Transverse colon (tissue), 4 donors: ENCODE measurements around the gene TIMM29. TPM values are rescaled to one million over a fixed set of nuclear protein-coding genes. Genes with fewer than 3 reads are reported as not detected.
"Not testable (repeated sequence)": the region's sequence is repeated elsewhere in the genome, so short reads cannot be mapped to it uniquely, and the experiment has no call there.

Experiments
- DNase-seq: peaks from one replicate; pipeline ENCODE4 v3.0.0-alpha.2; 2019
- H3K27ac ChIP-seq, 4 donors: fragments of 200-600 bp; sonication (generic); 2 replicates each; pipeline ENCODE4 v1.5.1; 2016 to 2018; ENCODE audit warnings: inconsistent platforms in 4 of 4
- H3K27me3 ChIP-seq: fragments of 200-600 bp; sonication (generic); 2 replicates; pipeline ENCODE4 v1.5.1; 2017; ENCODE audit warnings: inconsistent platforms
- H3K36me3 ChIP-seq, 4 donors: fragments of 200-600 bp; sonication (generic); 2 replicates each; pipeline ENCODE4 v1.5.1; 2017 to 2019; ENCODE audit warnings: inconsistent platforms in 4 of 4
- H3K4me1 ChIP-seq, 4 donors: fragments of 200-600 bp; sonication (generic); 2 replicates each; pipeline ENCODE4 v1.5.1; 2017 to 2020; ENCODE audit warnings: inconsistent platforms in 4 of 4
- H3K4me3 ChIP-seq, 4 donors: fragments of 200-600 bp; sonication (generic); 1 replicate in 1 of 4; 2 replicates in 3 of 4; pipeline versions ENCODE4 v1.5.1 to v1.6.1; 2017 to 2019; ENCODE audit warnings: inconsistent platforms in 4 of 4
- H3K9me3 ChIP-seq, 2 donors: fragments of 200-600 bp; sonication (generic); 2 replicates each; pipeline ENCODE4 v1.5.1; 2017 to 2019; ENCODE audit warnings: inconsistent platforms in 2 of 2
- EP300 ChIP-seq: sonication (generic); formaldehyde crosslinking; IDR thresholded peaks from one replicate; pipeline ENCODE4 v1.6.1; 2017; ENCODE audit warnings: antibody characterized with exemption, low read depth
- POLR2A ChIP-seq: fragments of 450-650 bp; IDR thresholded peaks from one replicate; pipeline ENCODE4 v1.6.1; 2016; ENCODE audit warnings: antibody characterized with exemption, mild to moderate bottlenecking, moderate library complexity
- POLR2AphosphoS5 ChIP-seq, 3 donors: sonication (generic); formaldehyde crosslinking; IDR thresholded peaks; one replicate each; pipeline ENCODE4 v1.6.1; 2016; ENCODE audit warnings: antibody characterized with exemption in 3 of 3
- WGBS, 2 donors: methylation state at CpG; one replicate each; pipeline ENCODE4 v1.1.5; 2018; ENCODE audit warnings: low coverage in 1 of 2; 5-methylcytosine and 5-hydroxymethylcytosine counted together
- in situ Hi-C, 4 donors: fragments of 200-750 bp; cut with MboI; loops; one replicate each; pipeline versions ENCODE4 v1.15.0 to v1.15.1; 2017; ENCODE audit warnings: low sequenced_read_pairs in 3 of 4, low pct_ligation_motif_present in 1 of 4, low pct_unique_long_range_greater_than_20kb in 1 of 4
- intact Hi-C: fragments of 100-400 bp; cut with DNase I; formaldehyde crosslinking; loops from one replicate; pipeline ENCODE4 v1.15.1; 2023; ENCODE audit warnings: low total_unique reads
- total RNA-seq, 4 donors: library from RNA; depleted of rRNA; stranded (reverse); fragments of >200 nt; gene quantifications; one replicate each; pipeline ENCODE4 v1.1.0, GENCODE V29; 2016
- TF ChIP-seq, protein P1 (sequence below), 5 experiments: fragments of 200-600 bp in 3 of 5; fragments of 450-650 bp in 2 of 5; sonication (generic) in 3 of 5; IDR thresholded peaks; 1 replicate in 2 of 5; 2 replicates in 3 of 5; pipeline ENCODE4 v1.5.1; 2016 to 2017; ENCODE audit warnings: antibody characterized with exemption in 5 of 5, inconsistent platforms in 3 of 5, mild to moderate bottlenecking in 2 of 5, moderate library complexity in 1 of 5

Gene TIMM29
- total RNA-seq, 4 donors from 2014 or later = 40.0 to 45.3 (median 43.2) TPM

DNA sequence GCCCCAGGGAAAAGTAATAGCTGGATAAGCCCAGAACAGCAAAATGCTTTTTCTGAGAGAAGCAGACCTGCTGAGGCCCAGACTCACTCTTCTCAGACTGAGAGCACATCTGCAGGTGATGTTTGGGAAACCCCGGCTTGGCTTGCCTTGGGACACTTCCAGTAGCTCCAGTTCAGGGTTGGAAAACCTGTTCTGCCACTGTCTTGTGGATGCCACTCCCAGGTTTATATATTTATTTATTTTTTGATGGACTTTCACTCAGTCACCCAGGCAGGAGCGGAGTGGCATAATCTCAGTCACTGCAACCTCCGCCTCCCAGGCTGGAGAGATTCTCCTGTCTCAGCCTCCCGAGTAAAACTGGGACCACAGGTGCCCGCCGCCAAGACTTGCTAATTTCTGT lies 24.2 kb downstream of the TIMM29 start:
- peak overlapping the region; percentile 56 to 80 (median 67) for H3K27ac ChIP-seq
- in situ Hi-C loops = no loop called here
- no peaks in the 10 kb centered on the region for H3K9me3 ChIP-seq
- H3K4me3 ChIP-seq = no peak overlapping the region
- H3K4me1 ChIP-seq = peaks cover 0 to 20% (median 15%) of the 10 kb centered on the region in 4 donors
- no peaks in the 10 kb centered on the region for H3K27me3 ChIP-seq
- TF ChIP-seq POLR2A = peak; percentile 27
- no peak for TF ChIP-seq EP300
- peak in 2 of 3 donors; percentile 32 to 39 for TF ChIP-seq POLR2AphosphoS5 (IDR thresholded peaks at IDR 0.05)
- TF ChIP-seq, protein P1, sequence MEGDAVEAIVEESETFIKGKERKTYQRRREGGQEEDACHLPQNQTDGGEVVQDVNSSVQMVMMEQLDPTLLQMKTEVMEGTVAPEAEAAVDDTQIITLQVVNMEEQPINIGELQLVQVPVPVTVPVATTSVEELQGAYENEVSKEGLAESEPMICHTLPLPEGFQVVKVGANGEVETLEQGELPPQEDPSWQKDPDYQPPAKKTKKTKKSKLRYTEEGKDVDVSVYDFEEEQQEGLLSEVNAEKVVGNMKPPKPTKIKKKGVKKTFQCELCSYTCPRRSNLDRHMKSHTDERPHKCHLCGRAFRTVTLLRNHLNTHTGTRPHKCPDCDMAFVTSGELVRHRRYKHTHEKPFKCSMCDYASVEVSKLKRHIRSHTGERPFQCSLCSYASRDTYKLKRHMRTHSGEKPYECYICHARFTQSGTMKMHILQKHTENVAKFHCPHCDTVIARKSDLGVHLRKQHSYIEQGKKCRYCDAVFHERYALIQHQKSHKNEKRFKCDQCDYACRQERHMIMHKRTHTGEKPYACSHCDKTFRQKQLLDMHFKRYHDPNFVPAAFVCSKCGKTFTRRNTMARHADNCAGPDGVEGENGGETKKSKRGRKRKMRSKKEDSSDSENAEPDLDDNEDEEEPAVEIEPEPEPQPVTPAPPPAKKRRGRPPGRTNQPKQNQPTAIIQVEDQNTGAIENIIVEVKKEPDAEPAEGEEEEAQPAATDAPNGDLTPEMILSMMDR (IDR thresholded peaks at IDR 0.05) = no peak
- WGBS, 2 donors = 71% methylated on average over 6 of the region's 6 CpGs; no CpG with 5 or more reads in 1 of the 2 donors
- peak; percentile 78 for DNase-seq
- H3K36me3 ChIP-seq = no peaks in the 10 kb centered on the region
- intact Hi-C loops = no loop called here

DNA sequence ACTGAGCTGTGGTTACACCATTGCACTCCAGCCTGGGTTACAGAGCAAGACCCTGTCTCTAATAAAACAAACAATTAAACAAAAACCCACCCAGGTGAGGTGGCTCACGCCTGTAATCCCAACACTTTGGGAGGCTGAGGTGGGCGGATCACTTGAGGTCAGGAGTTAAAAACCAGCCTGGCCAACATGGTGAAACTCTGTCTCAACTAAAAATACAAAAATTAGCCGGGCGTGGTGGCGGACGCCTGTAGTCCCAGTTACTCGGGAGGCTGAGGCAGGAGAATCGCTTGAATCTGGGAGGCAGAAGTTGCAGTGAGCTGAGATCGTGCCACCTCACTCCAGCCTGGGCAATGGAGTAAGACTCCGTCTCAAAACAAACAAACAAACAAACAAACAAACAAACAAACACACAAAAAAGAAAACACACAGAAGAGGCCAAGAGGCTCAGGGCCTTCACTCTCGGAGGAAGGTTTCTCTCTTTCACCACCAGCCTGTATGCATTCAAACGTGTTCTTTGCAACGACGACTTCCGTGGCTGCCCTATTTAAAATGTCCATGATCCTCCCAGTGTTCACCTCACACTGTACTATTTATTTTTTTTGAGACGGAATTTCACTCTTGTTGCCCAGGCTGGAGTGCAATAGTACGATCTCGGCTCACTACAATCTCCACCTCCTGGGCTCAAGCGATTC lies 30.8 kb downstream of the TIMM29 start:
- intact Hi-C loops, H3K9me3 ChIP-seq, H3K36me3 ChIP-seq, in situ Hi-C loops, H3K27me3 ChIP-seq, DNase-seq: not testable (repeated sequence)
- peak overlapping the region; percentile 88 to 96 (median 94) for H3K27ac ChIP-seq
- peak overlapping the region in 2 of 4 donors; percentile 59 to 98 for H3K4me3 ChIP-seq
- 95 to 98% methylated on average over 16 to 19 of the region's 19 CpGs for WGBS, 2 donors
- peaks cover 5 to 28% (median 19%) of the 10 kb centered on the region in 4 donors for H3K4me1 ChIP-seq

DNA sequence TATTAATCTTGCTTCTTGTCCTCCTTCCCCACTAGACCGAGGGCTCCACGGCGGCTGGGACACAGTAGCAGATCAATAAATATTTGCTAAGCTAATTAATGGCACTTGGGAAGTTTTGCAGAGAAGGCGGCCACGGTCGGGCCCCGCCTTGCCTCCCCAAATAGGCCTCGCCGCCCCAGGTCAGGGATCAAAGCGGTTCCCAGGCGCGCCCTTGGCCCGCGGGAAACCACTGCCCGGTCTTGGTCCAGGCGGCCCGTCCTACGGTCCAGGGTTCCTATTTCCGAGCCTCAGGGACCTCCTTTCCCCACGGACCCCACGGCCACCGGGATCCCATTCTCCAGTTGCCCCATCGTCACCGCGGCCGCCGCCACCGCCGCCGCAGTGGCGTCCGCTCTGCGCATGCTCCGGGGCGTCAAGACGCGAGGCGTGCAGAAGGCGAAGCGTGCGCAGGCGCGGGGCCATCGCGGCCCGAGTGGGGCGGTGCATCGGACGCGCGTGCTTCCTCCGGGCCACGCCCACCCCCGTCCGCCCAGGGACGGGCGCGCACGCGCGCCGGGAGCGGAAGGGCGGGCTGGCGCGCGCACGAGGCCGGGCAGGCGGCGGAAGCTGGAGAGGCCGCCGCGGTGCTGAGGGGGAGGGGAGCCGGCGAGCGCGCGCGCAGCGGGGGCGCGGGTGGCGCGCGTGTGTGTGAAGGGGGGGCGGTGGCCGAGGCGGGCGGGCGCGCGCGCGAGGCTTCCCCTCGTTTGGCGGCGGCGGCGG lies 31.9 kb downstream of the TIMM29 start, which contains the start of gene SMARCA4:
SMARCA4 (plus strand) TSS at position 717 of the 759 bp plus-strand sequence. CDS start 23,122 bp downstream, outside the sequence.
- WGBS, 2 donors = 1% methylated on average over 79 of the region's 100 CpGs; no CpG with 5 or more reads in 1 of the 2 donors
- Histone ChIP-seq H3K27me3 (no peaks in the 10 kb centered on the region), H3K9me3 (no peaks in the 10 kb centered on the region), H3K4me3 (peak within 1 kb of the TSS; percentile 73 to 98 (median 95)), H3K27ac (peak within 1 kb of the TSS; percentile 93 to 96 (median 94)), H3K36me3 (no peaks in the 10 kb centered on the region), H3K4me1 (peaks cover 5 to 28% (median 19%) of the 10 kb centered on the region in 4 donors)
- in situ Hi-C loops (no loop called here), intact Hi-C loops (no loop called here)
- DNase-seq = peak; percentile 99
- TF ChIP-seq EP300 (no peak), POLR2A (peak; percentile 91), POLR2AphosphoS5 (IDR thresholded peaks at IDR 0.05) (peak; percentile 94 to 96 (median 95))
- TF ChIP-seq, protein P1 (IDR thresholded peaks at IDR 0.05) = no peak

DNA sequence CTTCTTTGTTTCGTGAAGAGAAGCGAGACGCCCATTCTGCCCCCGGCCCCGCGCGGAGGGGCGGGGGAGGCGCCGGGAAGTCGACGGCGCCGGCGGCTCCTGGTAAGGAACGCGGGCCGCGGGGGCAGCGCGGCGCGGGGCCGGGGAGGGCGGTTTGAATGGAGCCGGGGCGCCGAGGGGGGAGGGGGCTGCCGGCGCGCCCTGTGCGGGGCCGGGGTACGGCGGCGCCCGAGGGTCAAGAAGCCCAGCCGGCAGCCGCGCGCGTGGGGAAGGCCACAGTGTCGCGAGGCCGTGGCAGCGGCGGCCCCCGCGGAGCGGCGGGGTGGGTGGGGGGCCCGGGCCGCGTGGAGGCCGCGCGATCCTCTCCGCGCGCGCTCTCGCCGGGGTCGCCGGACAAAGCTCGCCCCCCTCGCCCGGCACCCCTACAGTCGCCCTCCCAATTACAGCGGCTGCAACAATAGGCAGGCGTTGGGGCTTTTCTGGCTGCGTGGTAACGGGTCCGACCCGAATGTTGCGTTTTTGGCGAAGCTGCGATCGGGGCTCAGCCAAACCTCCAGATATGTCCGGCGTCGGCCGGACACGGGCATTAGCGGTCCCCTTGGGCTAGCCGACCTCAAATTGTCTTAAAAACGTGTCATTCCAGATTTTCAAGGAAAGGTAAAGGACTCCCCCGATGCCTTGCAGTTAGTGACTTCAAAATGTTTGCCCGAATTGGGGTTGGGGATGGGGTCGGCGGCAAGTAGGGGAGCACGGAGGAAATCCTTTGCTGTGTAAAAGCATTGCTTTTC lies 32.7 kb downstream of the TIMM29 start:
- Histone ChIP-seq H3K4me3 (peak overlapping the region; percentile 26 to 98 (median 95)), H3K4me1 (peaks cover 5 to 28% (median 19%) of the 10 kb centered on the region in 4 donors), H3K36me3 (no peaks in the 10 kb centered on the region), H3K27ac (peak overlapping the region; percentile 93 to 96 (median 94)), H3K27me3 (no peaks in the 10 kb centered on the region), H3K9me3 (no peaks in the 10 kb centered on the region)
- TF ChIP-seq, protein P1 (IDR thresholded peaks at IDR 0.05) = no peak
- TF ChIP-seq EP300 = no peak
- TF ChIP-seq POLR2AphosphoS5 (IDR thresholded peaks at IDR 0.05) = no peak
- TF ChIP-seq POLR2A = no peak
- intact Hi-C loops (no loop called here), in situ Hi-C loops (no loop called here)
- peak; percentile 30 for DNase-seq
- 1 to 3% methylated on average over 7 to 42 of the region's 92 CpGs for WGBS, 2 donors
